ENCODE results near the gene AOC3. TPM values are rescaled to one million over a fixed set of nuclear protein-coding genes. Genes with fewer than 3 reads are reported as not detected.
A peak's percentile ranks its signal among the peaks of the same experiment; 100 is the strongest.

AOC3 gene
- total and polyA plus RNA-seq, 2 of the 13 experiments (the other 11 are each of a cell fraction or from before 2014, with no cell fraction given) = 8.7 to 51.7 TPM

GRCh38 chr17:42841975-42842685 lies 8.9 kb upstream of the AOC3 start:
- Histone ChIP-seq H2AFZ (ENCODE audit: low read length) (no peak overlapping the region), H3K27ac (ENCODE audit: extremely low read length, insufficient read depth, low read length) (no peak overlapping the region), H3K36me3 (replicated peaks in 1 of 2; ENCODE audit: control insufficient read depth in 1 of 2, insufficient read depth in 2 of 2, low read length in 2 of 2) (peaks cover 48 to 79% of the 10 kb centered on the region in 2 experiments), H3K9me3 (ENCODE audit: low read length) (no peaks in the 10 kb centered on the region), H3K4me1 (ENCODE audit: insufficient read depth, low read length) (peaks cover 11% of the 10 kb centered on the region; the same call in 1 of the 2 replicates), H4K20me1 (ENCODE audit: insufficient read depth, low read length) (no peaks in the 10 kb centered on the region), H3K27me3 (ENCODE audit: control insufficient read depth in 1 of 2, insufficient read depth in 2 of 2, low read length in 2 of 2) (no peaks in the 10 kb centered on the region), H3K4me2 (ENCODE audit: low read depth, low read length) (no peak overlapping the region), H3K79me2 (ENCODE audit: insufficient read depth, low read length) (no peaks in the 10 kb centered on the region), H3K9ac (ENCODE audit: insufficient read depth, low read depth, low read length) (no peak overlapping the region), H3K4me3 (replicated peaks in 1 of 3; ENCODE audit: insufficient read depth in 1 of 3, low read depth in 2 of 3, low read length in 3 of 3) (no peak overlapping the region)
- no peak for ATAC-seq
- TF ChIP-seq SYNCRIP (IDR thresholded peaks at IDR 0.05; ENCODE audit: insufficient read depth, low read depth, low read length) (no peak), RCOR2 (CRISPR knock-in tag; IDR thresholded peaks at IDR 0.05) (no peak), RBM22 (optimal IDR thresholded peaks at IDR 0.05; ENCODE audit: low read length) (peak; percentile 15), ZNF589 (CRISPR knock-in tag; conservative IDR thresholded peaks at IDR 0.05) (no peak), PAX8 (CRISPR knock-in tag; IDR thresholded peaks at IDR 0.05; ENCODE audit: borderline replicate concordance) (no peak), NFATC3 (CRISPR knock-in tag; IDR thresholded peaks at IDR 0.05) (no peak), ZNF619 (CRISPR knock-in tag; IDR thresholded peaks at IDR 0.05) (no peak), MED1 (CRISPR knock-in tag; IDR thresholded peaks at IDR 0.05) (no peak)
- ChIA-PET CTCF (ENCODE audit: low intra/inter-chr PET ratio, low total read pairs) (interaction anchor here (2.6 to 3.6 kb wide), 3 partner anchors 87 to 95 kb away, joined by 5 to 68 read pairs (median 32); no protein-coding TSS in a partner anchor), POLR2A (interaction anchor here (1.5 to 5.0 kb wide), 3 partner anchors 8 to 87 kb away, joined by 8 to 39 read pairs (median 14); partner anchors contain the start of gene PSME3)
- in situ Hi-C loops (cut with HindIII; ENCODE audit: extremely low pct_ligation_motif_present, low pct_unique_long_range_greater_than_20kb) = loop anchor here (5.0 to 10.0 kb wide), 2 partner anchors 85 to 143 kb away; partner anchors contain the start of genes PTGES3L and RUNDC1
- peak; percentile 42 for FAIRE-seq
- intact Hi-C loops (cut with micrococcal nuclease; ENCODE audit: unreplicated experiment) = loop anchor here (5.0 kb wide), 1 partner anchor 140 kb away; the partner anchor contains the start of genes PTGES3L and RUNDC1
- no peak for DNase-seq (ENCODE audit: low spot score)
- 96% methylated on average over 11 of the region's 11 CpGs for WGBS (ENCODE audit: low lambda C conversion rate)
- TSS peak; percentile 24 for BruUV-seq (replicated peaks)

All from HepG2 (cell line).